NT2/D1 (cell line): Measurements from ENCODE around the gene CDH12.

ENCODE experiments used
- DNase-seq: peaks from one replicate; pipeline ENCODE4 v3.0.0-alpha.2; 2011; ENCODE audit warnings: low read depth, low spot score
- H3K27me3 ChIP-seq: 2 replicates; pipeline ENCODE4 v1.6.0; 2011; ENCODE audit warnings: mild to moderate bottlenecking; ENCODE audit not compliant: insufficient read length, insufficient read depth
- H3K36me3 ChIP-seq: 2 replicates; pipeline ENCODE4 v1.6.1; 2011; ENCODE audit warnings: mild to moderate bottlenecking, low read length, mixed read lengths; ENCODE audit not compliant: insufficient read depth, insufficient read length
- H3K4me1 ChIP-seq: 2 replicates; pipeline ENCODE4 v1.5.1; 2011; ENCODE audit not compliant: insufficient read depth, insufficient read length
- H3K4me3 ChIP-seq: 2 replicates; pipeline ENCODE4 v1.5.1; 2011; ENCODE audit warnings: low read depth; ENCODE audit not compliant: insufficient read length
- H3K9ac ChIP-seq: 2 replicates; pipeline ENCODE4 v1.6.0; 2011; ENCODE audit warnings: low read depth; ENCODE audit not compliant: insufficient read length
- H3K9me3 ChIP-seq: 2 replicates; pipeline ENCODE4 v1.5.1; 2011; ENCODE audit warnings: mild to moderate bottlenecking, low read length; ENCODE audit not compliant: insufficient read depth
- SUZ12 ChIP-seq: IDR thresholded peaks from 2 replicates; pipeline ENCODE4 v1.6.1; 2011; ENCODE audit not compliant: insufficient read length, insufficient read depth; ENCODE audit errors: extremely low read depth
- YY1 ChIP-seq: IDR thresholded peaks from 2 replicates; pipeline ENCODE4 v1.6.1; 2011; ENCODE audit not compliant: insufficient read length, insufficient read depth
- ZNF274 ChIP-seq: IDR thresholded peaks from 2 replicates; pipeline ENCODE4 v1.6.1; 2011; ENCODE audit warnings: mild to moderate bottlenecking, low read depth, low read length

Gene CDH12

DNA sequence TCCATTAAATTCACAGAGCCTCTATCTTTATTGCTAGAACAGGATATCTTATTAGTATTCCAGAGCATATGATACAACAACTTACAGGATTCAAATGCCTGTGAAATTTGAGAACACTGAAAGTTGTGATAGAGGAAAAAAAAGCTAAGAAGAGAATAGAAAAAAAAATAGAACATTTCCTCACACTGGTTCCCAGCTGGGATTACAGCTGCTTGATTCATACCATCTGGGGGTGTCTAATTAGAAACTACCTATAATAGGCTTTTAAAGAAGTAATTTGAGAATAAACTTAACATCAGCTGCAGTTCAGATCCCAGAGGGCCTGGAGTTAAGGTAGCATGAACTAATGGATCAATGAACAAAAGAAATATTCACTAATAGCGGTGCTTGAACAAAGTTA is 922.0 kb downstream of the CDH12 start:
- Histone ChIP-seq H3K36me3 (no peaks in the 10 kb centered on the region), H3K27me3 (no peaks in the 10 kb centered on the region), H3K9me3 (no peaks in the 10 kb centered on the region), H3K4me1 (no peaks in the 10 kb centered on the region), H3K4me3 (no peak overlapping the region), H3K9ac (no peak overlapping the region)
- DNase-seq, result no peak
- TF ChIP-seq ZNF274 (no peak), YY1 (no peak), SUZ12 (no peak)

DNA sequence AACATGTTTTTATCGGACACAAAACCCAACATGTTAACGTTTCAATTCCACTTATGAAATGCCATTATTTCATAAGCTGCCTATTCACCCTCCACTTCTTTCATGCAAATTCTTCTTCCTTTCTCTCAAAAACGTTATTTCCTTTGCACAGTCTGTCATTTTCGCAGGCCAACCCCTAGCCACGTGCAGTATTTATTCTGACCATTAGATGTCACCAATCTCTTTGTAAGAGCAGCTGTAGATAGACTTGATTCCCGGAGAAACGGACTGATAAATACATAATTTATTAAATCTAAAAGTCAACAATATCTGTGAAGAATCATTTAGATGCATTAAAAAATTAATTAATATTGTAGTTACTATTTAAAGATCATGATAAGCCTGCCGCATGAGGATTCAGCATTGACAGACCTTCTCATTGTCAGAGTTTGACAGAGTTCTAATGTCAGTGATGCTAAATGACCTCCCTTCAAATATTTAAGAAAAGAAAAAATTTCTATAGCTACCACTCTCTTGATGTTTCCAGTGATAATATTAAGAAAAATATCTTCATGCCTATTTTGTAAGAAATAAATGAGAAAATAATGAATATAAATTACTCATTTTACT is 933.6 kb downstream of the CDH12 start:
- Histone ChIP-seq H3K27me3 (no peaks in the 10 kb centered on the region), H3K36me3 (no peaks in the 10 kb centered on the region), H3K9me3 (no peaks in the 10 kb centered on the region), H3K4me3 (no peak overlapping the region), H3K4me1 (no peaks in the 10 kb centered on the region), H3K9ac (no peak overlapping the region)
- DNase-seq, result peak; percentile 16
- TF ChIP-seq YY1 (no peak), ZNF274 (no peak), SUZ12 (no peak)

- no peaks in the 10 kb centered on the region for H3K9me3 ChIP-seq
- no peak overlapping the region for H3K4me3 ChIP-seq
- no peak overlapping the region for H3K9ac ChIP-seq
- no peaks in the 10 kb centered on the region for H3K4me1 ChIP-seq
- no peaks in the 10 kb centered on the region for H3K36me3 ChIP-seq
- no peak for TF ChIP-seq ZNF274
- TF ChIP-seq YY1, result no peak
- H3K27me3 ChIP-seq, result no peaks in the 10 kb centered on the region
- DNase-seq, result no peak
Measured at GRCh38 chr5:21918451-21918850, 934.7 kb downstream of the CDH12 start.

DNA sequence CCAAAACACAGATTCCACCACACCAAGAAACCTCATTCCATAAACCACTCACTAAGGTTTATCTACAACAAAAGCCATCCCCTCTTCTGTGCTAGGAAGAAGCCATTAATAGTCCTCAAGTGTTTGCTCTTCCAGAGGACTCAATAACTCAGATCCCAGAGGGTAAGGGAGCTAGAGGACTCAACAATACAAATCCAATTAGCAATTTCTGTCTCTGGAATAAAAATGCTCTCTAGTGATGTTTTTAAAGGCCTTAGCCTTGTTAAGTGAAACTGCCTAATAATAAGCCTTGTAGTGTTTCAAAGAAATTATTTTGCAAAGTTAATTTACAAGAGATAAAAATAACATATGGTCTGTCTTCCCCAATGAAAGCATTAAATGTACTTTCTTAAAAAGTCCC is 942.4 kb downstream of the CDH12 start:
- H3K36me3 ChIP-seq, result no peaks in the 10 kb centered on the region
- TF ChIP-seq SUZ12 (no peak), ZNF274 (no peak), YY1 (no peak)
- no peak overlapping the region for H3K4me3 ChIP-seq
- no peaks in the 10 kb centered on the region for H3K4me1 ChIP-seq
- H3K9ac ChIP-seq, result no peak overlapping the region
- H3K9me3 ChIP-seq, result no peaks in the 10 kb centered on the region
- DNase-seq, result no peak
- H3K27me3 ChIP-seq, result no peaks in the 10 kb centered on the region

DNA sequence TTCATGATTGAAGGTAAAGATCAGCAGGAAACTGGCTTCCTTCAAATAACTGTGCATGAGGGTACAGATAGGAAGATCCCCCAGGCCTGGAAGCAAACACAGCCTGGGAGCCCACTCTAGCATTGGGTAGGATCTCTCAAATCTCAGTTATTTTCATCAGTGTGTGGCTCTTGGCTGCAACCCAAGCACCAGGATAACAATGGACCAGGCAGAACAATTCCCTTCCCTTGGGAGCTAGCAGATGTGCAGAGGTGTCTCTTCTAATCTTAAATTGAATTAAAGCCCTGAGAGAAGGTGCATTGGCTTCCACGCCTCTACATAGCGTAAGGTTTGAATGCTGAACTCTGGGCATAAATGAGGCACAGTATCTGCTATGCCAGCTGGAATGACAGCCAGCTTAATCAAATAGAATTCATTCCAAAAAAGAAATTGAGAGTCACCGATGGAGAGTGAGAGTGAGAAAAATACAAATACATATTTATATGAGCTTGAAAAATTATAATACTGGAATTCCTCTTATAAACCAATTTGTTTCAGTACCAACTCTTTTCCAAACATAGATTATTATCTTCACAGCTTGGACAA is 957.3 kb downstream of the CDH12 start:
- no peak for DNase-seq
- no peak for TF ChIP-seq SUZ12
- TF ChIP-seq ZNF274, result no peak
- no peak for TF ChIP-seq YY1
- Histone ChIP-seq H3K4me3 (no peak overlapping the region), H3K9ac (no peak overlapping the region), H3K36me3 (no peaks in the 10 kb centered on the region), H3K9me3 (no peaks in the 10 kb centered on the region), H3K27me3 (no peaks in the 10 kb centered on the region), H3K4me1 (no peaks in the 10 kb centered on the region)

DNA sequence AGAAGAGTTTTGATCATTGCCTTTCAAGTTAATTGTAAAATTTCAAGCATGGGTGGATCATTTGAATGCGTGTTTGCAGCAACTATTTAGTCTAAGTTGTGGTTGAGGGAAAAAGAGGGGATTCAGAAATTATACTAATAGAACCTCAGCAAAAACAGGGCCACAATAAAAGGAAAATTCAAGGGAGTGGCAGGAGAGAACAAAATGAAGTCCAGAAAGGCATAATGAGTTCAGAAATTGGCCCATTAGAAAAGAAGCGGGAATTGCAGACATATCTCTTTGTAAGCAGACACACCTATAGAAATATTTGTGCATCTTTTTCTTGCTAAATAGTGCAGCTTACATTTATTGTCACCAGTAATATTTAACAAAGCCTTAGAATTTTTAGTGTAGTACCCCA is 960.0 kb downstream of the CDH12 start:
- no peak for TF ChIP-seq SUZ12
- no peak for TF ChIP-seq YY1
- TF ChIP-seq ZNF274, result no peak
- H3K4me3 ChIP-seq, result no peak overlapping the region
- no peak for DNase-seq
- no peak overlapping the region for H3K9ac ChIP-seq
- H3K27me3 ChIP-seq, result no peaks in the 10 kb centered on the region
- no peaks in the 10 kb centered on the region for H3K9me3 ChIP-seq
- H3K4me1 ChIP-seq, result no peaks in the 10 kb centered on the region
- H3K36me3 ChIP-seq, result no peaks in the 10 kb centered on the region

- no peak overlapping the region for H3K9ac ChIP-seq
- TF ChIP-seq SUZ12 (no peak), YY1 (no peak), ZNF274 (no peak)
- DNase-seq, result no peak
- H3K9me3 ChIP-seq, result no peaks in the 10 kb centered on the region
- H3K27me3 ChIP-seq, result no peaks in the 10 kb centered on the region
- H3K4me3 ChIP-seq, result no peak overlapping the region
- no peaks in the 10 kb centered on the region for H3K4me1 ChIP-seq
- H3K36me3 ChIP-seq, result no peaks in the 10 kb centered on the region
Measured at GRCh38 chr5:21889581-21889980, 963.6 kb downstream of the CDH12 start.
